Endothelial cell of umbilical vein (primary cell): ENCODE data around the gene AFP. TPM values are rescaled to one million over a fixed set of nuclear protein-coding genes. Genes with fewer than 3 reads are reported as not detected.

ENCODE experiments used
- BruUV-seq: library from RNA; stranded (reverse); fragments of 400-500 nt; replicated peaks from 2 replicates; lab custom pipeline; 2021; lab: Mats Ljungman, UMichigan
- CTCF ChIA-PET: fragments of 300-600, 350-600 bp; sonication (Branson Sonifier 250); formaldehyde crosslinking; loops from one replicate; lab custom pipeline; 2021; ENCODE audit warnings: antibody characterized with exemption, inconsistent platforms; lab: Charles Lee
- POLR2A ChIA-PET: fragments of 300-600, 350-600 bp; sonication (Branson Sonifier 250); formaldehyde crosslinking; loops from one replicate; lab custom pipeline; 2021; ENCODE audit warnings: antibody characterized with exemption, inconsistent platforms; lab: Charles Lee
- DNase-seq: peaks from one replicate; pipeline ENCODE4 v3.0.0-alpha.2; 2011; ENCODE audit warnings: low read depth, low spot score
- FAIRE-seq: peaks from 2 replicates; lab custom pipeline; 2011; peaks lifted over from hg19 to GRCh38; lab: Jason Lieb, UNC
- H2AFZ ChIP-seq: 2 replicates; pipeline ENCODE4 v1.6.0; 2012; ENCODE audit warnings: low read depth, low read length, control low read depth, inconsistent platforms
- H3K27ac ChIP-seq: 2 replicates; pipeline ENCODE4 v1.5.1; 2011; ENCODE audit warnings: low read depth, mild to moderate bottlenecking, control low read depth, low read length, moderate library complexity; ENCODE audit not compliant: insufficient read depth
- H3K27me3 ChIP-seq, 2 experiments: 2 replicates each; pipeline versions ENCODE4 v1.6.0 to v1.6.1; 2011; ENCODE audit warnings: low read length in 2 of 2, mixed read lengths in 1 of 2; ENCODE audit not compliant: control insufficient read depth in 2 of 2, insufficient read depth in 2 of 2
- H3K36me3 ChIP-seq, 2 experiments: 2 replicates in 1 of 2; 3 replicates in 1 of 2; pipeline ENCODE4 v1.5.1; 2011; ENCODE audit warnings: low read length in 2 of 2, mild to moderate bottlenecking in 1 of 2, moderate library complexity in 1 of 2; ENCODE audit not compliant: control insufficient read depth in 2 of 2, insufficient read depth in 2 of 2; ENCODE audit errors: extremely low read depth in 1 of 2
- H3K4me1 ChIP-seq: 3 replicates; pipeline ENCODE4 v1.5.1; 2011; ENCODE audit warnings: mild to moderate bottlenecking, low read length; ENCODE audit not compliant: control insufficient read depth, insufficient read depth; ENCODE audit errors: extremely low read depth
- H3K4me2 ChIP-seq: 2 replicates; pipeline ENCODE4 v1.6.1; 2011; ENCODE audit warnings: low read length, control low read depth, mixed read lengths; ENCODE audit not compliant: insufficient read depth
- H3K4me3 ChIP-seq, 3 experiments: fragments of 200-600 bp in 1 of 3; sonication (generic), shearing (Covaris generic) in 1 of 3; replicated peaks in 1 of 3; 2 replicates each; pipeline ENCODE4 v1.5.1; 2011 to 2016; ENCODE audit warnings: control low read depth in 3 of 3, low read length in 3 of 3, mild to moderate bottlenecking in 2 of 3, inconsistent platforms in 1 of 3, low read depth in 1 of 3, moderate library complexity in 1 of 3; ENCODE audit not compliant: insufficient read depth in 1 of 3
- H3K79me2 ChIP-seq: 2 replicates; pipeline ENCODE4 v1.6.0; 2012; ENCODE audit warnings: low read length, inconsistent platforms; ENCODE audit not compliant: control insufficient read depth, insufficient read depth
- H3K9ac ChIP-seq: replicated peaks from 2 replicates; pipeline ENCODE3; 2011; ENCODE audit warnings: low read length, control low read depth; ENCODE audit not compliant: insufficient read depth; ENCODE audit errors: extremely low read depth
- H3K9me1 ChIP-seq: replicated peaks from 3 replicates; pipeline ENCODE4 v1.6.0; 2011; ENCODE audit warnings: mild to moderate bottlenecking, low read length; ENCODE audit not compliant: control insufficient read depth, insufficient read depth; ENCODE audit errors: extremely low read depth
- H3K9me3 ChIP-seq: replicated peaks from 2 replicates; pipeline ENCODE4 v1.5.1; 2012; ENCODE audit warnings: low read length, inconsistent platforms; ENCODE audit not compliant: control insufficient read depth, insufficient read depth
- H4K20me1 ChIP-seq: replicated peaks from 2 replicates; pipeline ENCODE3; 2011; ENCODE audit warnings: mild to moderate bottlenecking, low read length; ENCODE audit not compliant: control insufficient read depth, insufficient read depth; ENCODE audit errors: extremely low read depth
- CTCF ChIP-seq, 2 donors: IDR thresholded peaks; 1 replicate in 1 of 2; 2 replicates in 1 of 2; pipeline ENCODE4 v1.5.1; 2011; ENCODE audit warnings: low read length in 2 of 2, mild to moderate bottlenecking in 2 of 2, moderate library complexity in 2 of 2, control low read depth in 1 of 2, inconsistent platforms in 1 of 2, low read depth in 1 of 2; ENCODE audit not compliant: insufficient read depth in 1 of 2; ENCODE audit errors: extremely low read depth in 1 of 2
- EZH2 ChIP-seq: IDR thresholded peaks from 2 replicates; pipeline ENCODE4 v1.6.1; 2012; ENCODE audit warnings: borderline replicate concordance, low read depth, mild to moderate bottlenecking, moderate library complexity, low read length, inconsistent platforms; ENCODE audit not compliant: severe bottlenecking
- FOS ChIP-seq: IDR thresholded peaks from 2 replicates; pipeline ENCODE4 v1.6.1; 2011; ENCODE audit warnings: mild to moderate bottlenecking, low read length, moderate library complexity, borderline replicate concordance; ENCODE audit not compliant: insufficient read depth
- GATA2 ChIP-seq: IDR thresholded peaks from 2 replicates; pipeline ENCODE4 v1.7.0; 2011; ENCODE audit warnings: low read depth, mild to moderate bottlenecking, moderate library complexity, mixed read lengths, low read length; ENCODE audit not compliant: insufficient read length, insufficient read depth
- JUN ChIP-seq: IDR thresholded peaks from 2 replicates; pipeline ENCODE4 v1.6.1; 2011; ENCODE audit warnings: borderline replicate concordance, low read depth; ENCODE audit not compliant: insufficient read length, insufficient read depth
- MAX ChIP-seq: IDR thresholded peaks from 2 replicates; pipeline ENCODE4 v1.6.1; 2011; ENCODE audit not compliant: insufficient read depth, insufficient read length
- MYC ChIP-seq: IDR thresholded peaks from one replicate; pipeline ENCODE4 v1.6.1; 2011; ENCODE audit warnings: mild to moderate bottlenecking, low read depth, low read length
- POLR2A ChIP-seq: IDR thresholded peaks from 2 replicates; pipeline ENCODE4 v1.6.1; 2012; ENCODE audit warnings: low read depth, mild to moderate bottlenecking, control low read depth, low read length
- POLR2AphosphoS5 ChIP-seq: IDR thresholded peaks from 2 replicates; pipeline ENCODE4 v1.6.1; 2012; ENCODE audit warnings: low read depth, mild to moderate bottlenecking, control low read depth, low read length, moderate library complexity; ENCODE audit not compliant: insufficient read depth
- dilution Hi-C: fragments of 300-500 bp; cut with MboI; formaldehyde crosslinking; loops from one replicate; pipeline ENCODE4 v1.15.0; 2019; ENCODE audit warnings: low sequenced_read_pairs; ENCODE audit not compliant: extremely low pct_ligation_motif_present
- intact Hi-C: fragments of 100-400 bp; cut with micrococcal nuclease; formaldehyde crosslinking; loops from one replicate; pipeline ENCODE4 v1.10.0; 2022
- polyA plus RNA-seq, 4 experiments: library from polyadenylated mRNA; depleted of rRNA in 3 of 4; stranded (reverse) in 3 of 4; unstranded in 1 of 4; fragments of >200 nt; gene quantifications; 2 replicates each; pipeline versions ENCODE4 v1.2.1 to v1.2.3, GENCODE V29; 2011 to 2012; ENCODE audit warnings: missing spikeins in 1 of 4
- total RNA-seq: library from RNA; stranded (reverse); gene quantifications from 2 replicates; pipeline ENCODE4 v1.2.3, GENCODE V29; 2021

The AFP gene
- total and polyA plus RNA-seq, 2 donors (not counting 3 experiments of a cell fraction or from before 2014, with no cell fraction given) = not detected

GRCh38 chr4:73429826-73430587, 6.0 kb upstream of the AFP start:
- Histone ChIP-seq H3K4me3 (no peak overlapping the region), H3K27ac (no peak overlapping the region), H3K4me1 (no peaks in the 10 kb centered on the region), H3K36me3 (no peaks in the 10 kb centered on the region), H2AFZ (no peak overlapping the region), H4K20me1 (no peaks in the 10 kb centered on the region), H3K27me3 (peaks cover 0 to 7% of the 10 kb centered on the region in 2 experiments), H3K4me2 (no peak overlapping the region), H3K79me2 (no peaks in the 10 kb centered on the region), H3K9me3 (no peaks in the 10 kb centered on the region), H3K9me1 (no peaks in the 10 kb centered on the region), H3K9ac (no peak overlapping the region)
- TF ChIP-seq POLR2A (no peak), MYC (no peak), CTCF (IDR thresholded peaks at IDR 0.05; ENCODE audit: extremely low read depth in 1 of 2, insufficient read depth in 1 of 2, low read depth in 1 of 2, low read length in 2 of 2) (no peak), FOS (no peak), EZH2 (no peak), MAX (no peak), POLR2AphosphoS5 (no peak), GATA2 (no peak), JUN (no peak)
- intact Hi-C loops = no loop called here
- POLR2A ChIA-PET = no interaction called here
- CTCF ChIA-PET = interaction anchor here (1.0 kb wide), 1 partner anchor 16 kb away, joined by 3 read pairs; no protein-coding TSS in a partner anchor
- dilution Hi-C loops = no loop called here
- no peak for DNase-seq
- FAIRE-seq = no peak
- no TSS peak for BruUV-seq
